HEK293 (cell line): ENCODE data around the gene FGF12.

Experiments used
- CTCF ChIA-PET: fragments of 350-600 bp; formaldehyde crosslinking; extraction: SDS; loops from one replicate; lab custom pipeline; 2021; ENCODE audit warnings: antibody characterized with exemption; lab: Yijun Ruan, JAX
- POLR2A ChIA-PET: fragments of 300-600 bp; formaldehyde crosslinking; extraction: SDS; loops from one replicate; lab custom pipeline; 2020; ENCODE audit warnings: antibody characterized with exemption, inconsistent platforms; lab: Yijun Ruan, JAX
- H3K27ac ChIP-seq: fragments of 200-500 bp; sonication (Bioruptor generic); 2 replicates; pipeline ENCODE4 v1.5.1; 2014; ENCODE audit warnings: low read depth, low read length, control low read depth, inconsistent platforms; ENCODE audit errors: extremely low read depth
- H3K36me3 ChIP-seq, 2 experiments: fragments of 200-500 bp in 1 of 2; sonication (Bioruptor generic) in 1 of 2; 1 replicate in 1 of 2; 2 replicates in 1 of 2; pipeline ENCODE4 v1.5.1; 2014 to 2017; ENCODE audit warnings: inconsistent platforms in 2 of 2, low read length in 2 of 2; ENCODE audit not compliant: control insufficient read depth in 2 of 2, insufficient read depth in 1 of 2
- H3K4me1 ChIP-seq: fragments of 200-500 bp; sonication (Bioruptor generic); 2 replicates; pipeline ENCODE4 v1.5.1; 2014; ENCODE audit warnings: mild to moderate bottlenecking, low read length, inconsistent platforms; ENCODE audit not compliant: control insufficient read depth, insufficient read depth
- H3K4me3 ChIP-seq: 2 replicates; pipeline ENCODE4 v1.5.1; 2011; ENCODE audit warnings: low read depth, mild to moderate bottlenecking, control low read depth, low read length, moderate library complexity
- H3K9me3 ChIP-seq: fragments of 200-500 bp; sonication (Bioruptor generic); 2 replicates; pipeline ENCODE4 v1.5.1; 2014; ENCODE audit warnings: low read depth, low read length, inconsistent platforms; ENCODE audit not compliant: control insufficient read depth, insufficient read depth
- BCL11A ChIP-seq: fragments of 450-650 bp; formaldehyde crosslinking; IDR thresholded peaks from 2 replicates; pipeline ENCODE4 v1.5.1; 2016; ENCODE audit warnings: low read depth, missing biosample characterization, missing genetic modification characterization
- GFI1B ChIP-seq: fragments of 450-650 bp; formaldehyde crosslinking; IDR thresholded peaks from 2 replicates; pipeline ENCODE4 v1.5.1; 2016; ENCODE audit warnings: missing biosample characterization, missing genetic modification characterization
- GLIS2 ChIP-seq: fragments of 450-650 bp; formaldehyde crosslinking; IDR thresholded peaks from 2 replicates; pipeline ENCODE4 v1.5.1; 2016; ENCODE audit warnings: missing biosample characterization, missing genetic modification characterization
- KLF10 ChIP-seq: fragments of 450-650 bp; IDR thresholded peaks from 2 replicates; pipeline ENCODE4 v1.5.1; 2018; ENCODE audit warnings: missing biosample characterization, mild to moderate bottlenecking, missing genetic modification characterization
- MEIS1 ChIP-seq: sonication (generic); formaldehyde crosslinking; IDR thresholded peaks from 2 replicates; pipeline ENCODE4 v1.8.1; 2022; ENCODE audit warnings: missing genetic modification reagents, mild to moderate bottlenecking, borderline replicate concordance
- SCRT2 ChIP-seq: fragments of 450-650 bp; formaldehyde crosslinking; IDR thresholded peaks from 2 replicates; pipeline ENCODE4 v1.5.1; 2016; ENCODE audit warnings: missing biosample characterization, missing genetic modification characterization
- TSHZ1 ChIP-seq: fragments of 450-650 bp; formaldehyde crosslinking; IDR thresholded peaks from 2 replicates; pipeline ENCODE4 v1.5.1; 2016; ENCODE audit warnings: missing biosample characterization, missing genetic modification characterization, borderline replicate concordance
- ZBTB21 ChIP-seq: fragments of 450-650 bp; formaldehyde crosslinking; IDR thresholded peaks from 2 replicates; pipeline ENCODE4 v1.5.1; 2017; ENCODE audit warnings: missing biosample characterization, missing genetic modification characterization
- ZBTB8A ChIP-seq: fragments of 450-650 bp; formaldehyde crosslinking; IDR thresholded peaks from 2 replicates; pipeline ENCODE4 v1.5.1; 2016; ENCODE audit warnings: missing biosample characterization, missing genetic modification characterization
- ZFP3 ChIP-seq: fragments of 450-650 bp; formaldehyde crosslinking; IDR thresholded peaks from 2 replicates; pipeline ENCODE4 v1.5.1; 2016; ENCODE audit warnings: low read depth, missing biosample characterization, missing genetic modification characterization
- ZFP37 ChIP-seq: fragments of 450-650 bp; formaldehyde crosslinking; IDR thresholded peaks from 2 replicates; pipeline ENCODE4 v1.5.1; 2016; ENCODE audit warnings: missing biosample characterization, missing genetic modification characterization
- ZNF157 ChIP-seq: fragments of 450-650 bp; formaldehyde crosslinking; IDR thresholded peaks from 2 replicates; pipeline ENCODE4 v1.5.1; 2016; ENCODE audit warnings: missing biosample characterization, missing genetic modification characterization
- ZNF202 ChIP-seq: fragments of 450-650 bp; formaldehyde crosslinking; IDR thresholded peaks from 2 replicates; pipeline ENCODE4 v1.5.1; 2016; ENCODE audit warnings: missing biosample characterization, missing genetic modification characterization, borderline replicate concordance
- ZNF274 ChIP-seq, 2 experiments: fragments of 200-500 bp in 1 of 2; fragments of 450-650 bp in 1 of 2; sonication (Bioruptor generic) in 1 of 2; formaldehyde crosslinking in 1 of 2; IDR thresholded peaks; 2 replicates each; pipeline versions ENCODE4 v1.5.1 to v1.6.1; 2014 to 2016; ENCODE audit warnings: borderline replicate concordance in 1 of 2, inconsistent platforms in 1 of 2, low read length in 1 of 2, missing biosample characterization in 1 of 2, missing genetic modification characterization in 1 of 2
- ZNF292 ChIP-seq: fragments of 450-650 bp; formaldehyde crosslinking; IDR thresholded peaks from 2 replicates; pipeline ENCODE4 v1.5.1; 2016; ENCODE audit warnings: low read depth, missing biosample characterization, missing genetic modification characterization, borderline replicate concordance
- ZNF354C ChIP-seq: fragments of 450-650 bp; formaldehyde crosslinking; IDR thresholded peaks from 2 replicates; pipeline ENCODE4 v1.5.1; 2016; ENCODE audit warnings: missing biosample characterization, missing genetic modification characterization, low read depth, borderline replicate concordance
- ZNF585B ChIP-seq: fragments of 450-650 bp; formaldehyde crosslinking; IDR thresholded peaks from 2 replicates; pipeline ENCODE4 v1.5.1; 2016; ENCODE audit warnings: missing biosample characterization, missing genetic modification characterization
- ZNF600 ChIP-seq: fragments of 450-650 bp; formaldehyde crosslinking; IDR thresholded peaks from 2 replicates; pipeline ENCODE4 v1.5.1; 2016; ENCODE audit warnings: missing biosample characterization, missing genetic modification characterization
- ZNF639 ChIP-seq: fragments of 450-650 bp; formaldehyde crosslinking; IDR thresholded peaks from 2 replicates; pipeline ENCODE4 v1.5.1; 2016; ENCODE audit warnings: missing biosample characterization, missing genetic modification characterization
- ZNF792 ChIP-seq: fragments of 450-650 bp; formaldehyde crosslinking; IDR thresholded peaks from 2 replicates; pipeline ENCODE4 v1.5.1; 2016; ENCODE audit warnings: missing biosample characterization, missing genetic modification characterization
- ZNF837 ChIP-seq: fragments of 450-650 bp; formaldehyde crosslinking; IDR thresholded peaks from 2 replicates; pipeline ENCODE4 v1.5.1; 2016; ENCODE audit warnings: missing biosample characterization, missing genetic modification characterization
- ZXDB ChIP-seq: fragments of 450-650 bp; formaldehyde crosslinking; IDR thresholded peaks from 2 replicates; pipeline ENCODE4 v1.5.1; 2016; ENCODE audit warnings: missing biosample characterization, missing genetic modification characterization
- TF ChIP-seq, protein P1 (sequence below): fragments of 450-650 bp; formaldehyde crosslinking; IDR thresholded peaks from 2 replicates; pipeline ENCODE4 v1.5.1; 2016; ENCODE audit warnings: missing biosample characterization, missing genetic modification characterization

The FGF12 gene

DNA sequence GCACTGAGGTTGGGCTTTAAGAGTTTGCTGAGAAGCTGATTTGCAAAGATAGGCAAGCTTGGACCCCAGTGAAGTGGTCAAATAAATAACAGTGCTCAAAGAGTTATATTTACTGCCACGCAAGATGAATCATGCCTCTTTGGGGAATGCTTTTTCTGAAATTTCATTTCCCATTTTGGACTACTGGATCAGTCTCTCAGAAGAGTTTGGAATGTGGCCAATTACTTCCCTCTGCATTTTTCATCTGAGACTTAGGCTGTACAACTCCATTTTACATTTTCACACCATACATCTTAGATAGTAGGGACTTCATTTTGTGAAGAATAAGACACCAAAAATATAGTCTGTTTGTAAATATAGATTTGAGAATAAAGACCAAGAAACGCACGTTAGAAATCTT, 419.7 kb downstream of the FGF12 start (continued):
- no peak for TF ChIP-seq TSHZ1
- no peak for TF ChIP-seq ZNF157
- TF ChIP-seq GFI1B = no peak
- no peak for TF ChIP-seq ZNF837
- no peak for TF ChIP-seq ZXDB

GRCh38 chr3:192303235-192303634, 424.1 kb downstream of the FGF12 start:
- ChIA-PET POLR2A (no interaction called here), CTCF (no interaction called here)
- Histone ChIP-seq H3K4me3 (no peak overlapping the region), H3K9me3 (no peaks in the 10 kb centered on the region), H3K27ac (no peak overlapping the region), H3K36me3 (no peaks in the 10 kb centered on the region), H3K4me1 (no peaks in the 10 kb centered on the region)
- TF ChIP-seq ZNF639 (tag by site-specific recombination) (no peak), SCRT2 (tag by site-specific recombination) (no peak), ZNF354C (tag by site-specific recombination) (no peak), ZFP3 (tag by site-specific recombination) (no peak), MEIS1 (no peak), ZFP37 (tag by site-specific recombination) (no peak), ZNF274 (IDR thresholded peaks at IDR 0.05; ENCODE audit: low read length) (no peak), ZNF274 (tag by site-specific recombination; IDR thresholded peaks at IDR 0.05; ENCODE audit: borderline replicate concordance) (no peak), KLF10 (no peak), ZBTB21 (tag by site-specific recombination) (no peak), ZNF792 (no peak), ZNF202 (no peak), ZNF292 (tag by site-specific recombination) (no peak), ZBTB8A (no peak), GLIS2 (tag by site-specific recombination) (no peak), BCL11A (no peak), ZNF600 (tag by site-specific recombination) (no peak), ZNF585B (no peak)
- TF ChIP-seq, protein P1, sequence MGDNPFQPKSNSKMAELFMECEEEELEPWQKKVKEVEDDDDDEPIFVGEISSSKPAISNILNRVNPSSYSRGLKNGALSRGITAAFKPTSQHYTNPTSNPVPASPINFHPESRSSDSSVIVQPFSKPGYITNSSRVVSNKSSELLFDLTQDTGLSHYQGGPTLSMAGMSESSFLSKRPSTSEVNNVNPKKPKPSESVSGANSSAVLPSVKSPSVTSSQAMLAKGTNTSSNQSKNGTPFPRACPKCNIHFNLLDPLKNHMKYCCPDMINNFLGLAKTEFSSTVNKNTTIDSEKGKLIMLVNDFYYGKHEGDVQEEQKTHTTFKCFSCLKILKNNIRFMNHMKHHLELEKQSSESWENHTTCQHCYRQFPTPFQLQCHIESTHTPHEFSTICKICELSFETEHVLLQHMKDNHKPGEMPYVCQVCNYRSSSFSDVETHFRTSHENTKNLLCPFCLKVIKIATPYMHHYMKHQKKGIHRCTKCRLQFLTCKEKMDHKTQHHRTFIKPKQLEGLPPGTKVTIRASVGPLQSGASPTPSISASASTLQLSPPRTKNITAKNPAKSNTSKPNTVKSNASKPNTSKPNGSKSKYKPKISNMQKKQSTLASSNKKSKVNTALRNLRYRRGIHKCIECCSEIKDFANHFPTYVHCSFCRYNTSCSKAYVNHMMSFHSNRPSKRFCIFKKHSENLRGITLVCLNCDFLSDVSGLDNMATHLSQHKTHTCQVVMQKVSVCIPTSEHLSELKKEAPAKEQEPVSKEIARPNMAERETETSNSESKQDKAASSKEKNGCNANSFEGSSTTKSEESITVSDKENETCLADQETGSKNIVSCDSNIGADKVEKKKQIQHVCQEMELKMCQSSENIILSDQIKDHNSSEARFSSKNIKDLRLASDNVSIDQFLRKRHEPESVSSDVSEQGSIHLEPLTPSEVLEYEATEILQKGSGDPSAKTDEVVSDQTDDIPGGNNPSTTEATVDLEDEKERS (tag by site-specific recombination) = no peak
